HG02759 (cell line): ENCODE results near the gene VSNL1.

Source experiments
- ATAC-seq: cut with Tn5 transposase; IDR thresholded peaks from one replicate; pipeline ENCODE4 v1.9.1; 2021; ENCODE audit warnings: mild to moderate bottlenecking, moderate library complexity; ENCODE audit not compliant: unreplicated experiment

The VSNL1 gene

GRCh38 chr2:17540093-17540812, at the start of gene VSNL1:
VSNL1 (plus strand) TSS chr2:17540696; CDS start chr2:17592075, 51,379 bp downstream.
- no peak for ATAC-seq

- no peak for ATAC-seq
Measured at GRCh38 chr2:17495590-17495989, 44.9 kb upstream of the VSNL1 start.

- ATAC-seq, result no peak
Measured at GRCh38 chr2:17497718-17498117, 42.8 kb upstream of the VSNL1 start.

GRCh38 chr2:17506736-17507616, 33.5 kb upstream of the VSNL1 start:
- ATAC-seq, result no peak

- ATAC-seq, result peak; percentile 27
Measured at GRCh38 chr2:17515652-17516051, 24.8 kb upstream of the VSNL1 start.

GRCh38 chr2:17517481-17518211, 22.9 kb upstream of the VSNL1 start:
- ATAC-seq, result peak; percentile 23

- ATAC-seq, result peak; percentile 86
Measured at GRCh38 chr2:17518212-17519154, 22.0 kb upstream of the VSNL1 start, which contains the start of gene RAD51AP2. RAD51AP2 (minus strand) TSS chr2:17518440; CDS start chr2:17518415, 25 bp downstream.

GRCh38 chr2:17519486-17519885, 21.0 kb upstream of the VSNL1 start:
- no peak for ATAC-seq

- peak; percentile 25 for ATAC-seq
Measured at GRCh38 chr2:17520761-17521160, 19.7 kb upstream of the VSNL1 start.

GRCh38 chr2:17521621-17522020, 18.9 kb upstream of the VSNL1 start:
- no peak for ATAC-seq

GRCh38 chr2:17522303-17522702, 18.2 kb upstream of the VSNL1 start:
- no peak for ATAC-seq

GRCh38 chr2:17529771-17530170, 10.7 kb upstream of the VSNL1 start:
- no peak for ATAC-seq

GRCh38 chr2:17533546-17533945, 7.0 kb upstream of the VSNL1 start:
- ATAC-seq, result no peak

- ATAC-seq, result no peak
Measured at GRCh38 chr2:17536416-17536815, 4.1 kb upstream of the VSNL1 start.

- peak; percentile 42 for ATAC-seq
Measured at GRCh38 chr2:17538022-17538843, 2.3 kb upstream of the VSNL1 start.

- peak; percentile 69 for ATAC-seq
Measured at GRCh38 chr2:17538844-17539554, 1.5 kb upstream of the VSNL1 start.

GRCh38 chr2:17539611-17540092, 844 bp upstream of the VSNL1 start:
- ATAC-seq, result no peak

GRCh38 chr2:17540813-17541530, 476 bp downstream of the VSNL1 start:
- ATAC-seq, result no peak
